ENCODE data around the gene PTK6. TPM values are rescaled to one million over a fixed set of nuclear protein-coding genes. Genes with fewer than 3 reads are reported as not detected.

The PTK6 gene
- total RNA-seq, 6 experiments from 2014 or later, result 0.07 TPM; not detected in 4

DNA sequence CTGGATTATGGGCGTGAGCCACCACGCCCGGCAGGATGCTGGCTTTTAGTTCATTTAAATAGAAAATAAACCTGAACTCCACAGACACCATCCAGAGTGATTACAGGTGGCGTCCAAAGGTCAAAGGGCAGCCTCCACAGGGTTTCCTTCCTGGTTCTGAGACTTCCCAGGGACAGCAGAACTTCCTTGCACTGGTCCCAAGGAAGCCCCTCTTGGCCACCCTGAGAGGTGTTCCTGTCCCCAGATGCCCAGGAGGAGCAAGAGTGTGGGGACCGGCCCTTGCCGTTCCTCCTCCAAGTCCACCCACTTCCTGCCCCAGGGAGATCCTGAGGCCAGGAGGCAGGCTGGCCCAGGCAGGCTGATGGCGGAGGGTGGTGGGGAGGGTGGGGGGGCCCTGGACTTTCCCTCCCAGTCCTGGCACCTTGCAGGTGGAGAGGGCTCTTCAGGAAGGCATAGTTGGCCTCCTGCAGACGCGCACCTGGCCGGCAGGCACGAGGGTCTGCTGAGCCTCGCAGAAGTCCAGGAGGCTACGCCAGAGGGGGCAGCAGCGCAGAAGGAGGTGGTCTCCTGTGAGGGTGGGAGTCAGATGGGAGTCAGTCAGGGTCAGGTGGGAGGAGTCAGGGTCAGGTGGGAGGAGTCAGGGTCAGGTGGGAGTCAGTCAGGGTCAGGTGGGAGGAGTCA, 21.8 kb upstream of the PTK6 start:
- no peaks in the 10 kb centered on the region for H3K27me3 Mint-ChIP-seq (ENCODE audit: insufficient read depth)
- no peaks in the 10 kb centered on the region; the same call in 1 of the 2 replicates for H3K9me3 Mint-ChIP-seq
- no peak for DNase-seq
- H3K36me3 Mint-ChIP-seq (ENCODE audit: low read depth), result peaks cover 4% of the 10 kb centered on the region; the same call in 1 of the 2 replicates
- H3K4me1 Mint-ChIP-seq (ENCODE audit: low read depth), result no peaks in the 10 kb centered on the region
- H3K27ac Mint-ChIP-seq, result no peak overlapping the region
- TF ChIP-seq CTCF (IDR thresholded peaks at IDR 0.05), result no peak
- no peak overlapping the region for H3K4me3 Mint-ChIP-seq

DNA sequence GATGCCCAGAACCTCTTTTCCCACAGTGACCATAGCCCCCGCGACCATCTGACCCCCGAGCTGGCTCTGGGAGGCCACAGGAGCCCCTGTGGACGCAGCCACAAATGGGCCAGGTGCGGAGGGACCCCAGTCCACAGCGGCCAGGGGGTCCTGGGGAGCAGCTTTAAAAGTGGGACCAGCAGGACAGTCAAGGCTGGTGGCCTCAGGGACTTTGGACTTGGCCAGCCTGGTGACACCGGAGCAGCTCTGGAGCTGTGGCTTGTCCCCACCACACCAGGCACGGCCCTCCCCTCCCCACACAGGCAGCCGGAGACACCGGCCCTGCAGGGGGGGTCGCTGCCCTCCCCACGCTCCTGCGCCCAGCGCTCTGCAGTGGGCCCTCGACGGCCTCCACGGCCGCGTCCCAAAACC, 20.3 kb upstream of the PTK6 start:
- no peaks in the 10 kb centered on the region; the same call in 1 of the 2 replicates for H3K9me3 Mint-ChIP-seq
- H3K27me3 Mint-ChIP-seq (ENCODE audit: insufficient read depth), result no peaks in the 10 kb centered on the region

GRCh38 chr20:63556873-63557478, 19.8 kb upstream of the PTK6 start:
- Mint-ChIP-seq H3K27me3 (ENCODE audit: insufficient read depth) (no peaks in the 10 kb centered on the region), H3K9me3 (no peaks in the 10 kb centered on the region; the same call in 1 of the 2 replicates), H3K4me1 (ENCODE audit: low read depth) (no peaks in the 10 kb centered on the region), H3K36me3 (ENCODE audit: low read depth) (peaks cover 4% of the 10 kb centered on the region; the same call in 1 of the 2 replicates), H3K27ac (no peak overlapping the region), H3K4me3 (no peak overlapping the region)
- DNase-seq, result no peak
- no peak for TF ChIP-seq CTCF (IDR thresholded peaks at IDR 0.05)

More for the DNA sequence above, 20.3 kb upstream of the PTK6 start:
- DNase-seq, result no peak
- peaks cover 4% of the 10 kb centered on the region; the same call in 1 of the 2 replicates for H3K36me3 Mint-ChIP-seq (ENCODE audit: low read depth)
- TF ChIP-seq CTCF (IDR thresholded peaks at IDR 0.05), result no peak
- no peaks in the 10 kb centered on the region for H3K4me1 Mint-ChIP-seq (ENCODE audit: low read depth)
- H3K4me3 Mint-ChIP-seq, result no peak overlapping the region
- no peak overlapping the region for H3K27ac Mint-ChIP-seq

DNA sequence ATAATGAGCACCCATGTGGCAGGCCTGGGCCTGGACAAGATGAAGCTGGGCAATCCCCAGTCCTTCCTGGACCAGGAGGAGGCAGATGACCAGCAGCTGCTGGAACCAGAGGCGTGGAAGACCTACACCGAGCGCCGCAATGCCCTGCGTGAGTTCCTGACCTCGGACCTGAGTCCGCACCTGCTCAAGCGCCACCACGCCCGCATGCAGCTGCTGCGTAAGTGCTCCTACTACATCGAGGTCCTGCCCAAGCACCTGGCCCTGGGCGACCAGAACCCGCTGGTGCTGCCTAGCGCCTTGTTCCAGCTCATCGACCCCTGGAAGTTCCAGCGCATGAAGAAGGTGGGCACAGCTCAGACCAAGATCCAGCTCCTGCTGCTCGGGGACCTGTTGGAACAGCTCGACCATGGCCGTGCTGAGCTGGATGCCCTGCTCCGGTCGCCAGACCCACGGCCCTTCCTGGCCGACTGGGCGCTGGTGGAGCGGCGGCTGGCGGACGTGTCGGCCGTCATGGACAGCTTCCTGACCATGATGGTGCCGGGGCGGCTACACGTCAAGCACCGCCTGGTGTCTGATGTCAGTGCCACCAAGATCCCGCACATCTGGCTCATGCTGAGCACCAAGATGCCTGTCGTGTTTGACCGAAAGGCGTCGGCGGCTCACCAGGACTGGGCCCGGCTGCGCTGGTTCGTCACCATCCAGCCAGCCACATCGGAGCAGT, 18.6 kb upstream of the PTK6 start:
- Mint-ChIP-seq H3K4me3 (no peak overlapping the region), H3K36me3 (ENCODE audit: low read depth) (peaks cover 4% of the 10 kb centered on the region; the same call in 1 of the 2 replicates), H3K27ac (no peak overlapping the region), H3K27me3 (ENCODE audit: insufficient read depth) (peaks cover 3% of the 10 kb centered on the region), H3K9me3 (no peaks in the 10 kb centered on the region; the same call in 1 of the 2 replicates), H3K4me1 (ENCODE audit: low read depth) (no peaks in the 10 kb centered on the region)
- no peak for TF ChIP-seq CTCF (IDR thresholded peaks at IDR 0.05)
- DNase-seq, result no peak

- H3K27ac Mint-ChIP-seq, result no peak overlapping the region
- TF ChIP-seq CTCF (IDR thresholded peaks at IDR 0.05), result no peak
- H3K4me3 Mint-ChIP-seq, result no peak overlapping the region
- no peaks in the 10 kb centered on the region for H3K36me3 Mint-ChIP-seq (ENCODE audit: low read depth)
- H3K9me3 Mint-ChIP-seq, result no peaks in the 10 kb centered on the region
- no peaks in the 10 kb centered on the region for H3K4me1 Mint-ChIP-seq (ENCODE audit: low read depth)
- no peak for DNase-seq
- peaks cover 4% of the 10 kb centered on the region for H3K27me3 Mint-ChIP-seq (ENCODE audit: insufficient read depth)
Measured at GRCh38 chr20:63554361-63555278, 17.4 kb upstream of the PTK6 start.

Measured in HFFc6 (cell line).